GM12878 (cell line): ENCODE measurements around the gene PHLDB3. TPM values are rescaled to one million over a fixed set of nuclear protein-coding genes. Genes with fewer than 3 reads are reported as not detected.

Experiments
- ASH2L ChIP-seq: fragments of 300-600, 200-600 bp; sonication (generic); IDR thresholded peaks from 2 replicates; pipeline ENCODE4 v1.6.1; 2017; ENCODE audit warnings: low read depth, mild to moderate bottlenecking, borderline replicate concordance
- DPF2 ChIP-seq: fragments of 450-650 bp; IDR thresholded peaks from 2 replicates; pipeline ENCODE4 v1.6.1; 2017; ENCODE audit warnings: mild to moderate bottlenecking
- EZH2 ChIP-seq: IDR thresholded peaks from 2 replicates; pipeline ENCODE4 v1.6.1; 2012; ENCODE audit warnings: low read depth, mild to moderate bottlenecking, control low read depth, inconsistent platforms, low read length, borderline replicate concordance; ENCODE audit not compliant: control insufficient read depth
- IRF4 ChIP-seq: IDR thresholded peaks from 2 replicates; pipeline ENCODE4 v1.6.1; 2011; ENCODE audit warnings: low read depth, low read length
- KAT2A ChIP-seq: conservative IDR thresholded peaks from 2 replicates; pipeline ENCODE4 v1.6.1; 2011; ENCODE audit warnings: low read depth, low read length; ENCODE audit not compliant: control insufficient read depth
- MLLT1 ChIP-seq: fragments of 450-650 bp; IDR thresholded peaks from 2 replicates; pipeline ENCODE4 v1.6.1; 2016; ENCODE audit warnings: mild to moderate bottlenecking
- NFYA ChIP-seq: IDR thresholded peaks from 2 replicates; pipeline ENCODE4 v1.6.1; 2011; ENCODE audit warnings: low read depth, mild to moderate bottlenecking, low read length, improper control_type of control experiment, borderline replicate concordance
- NR2F1 ChIP-seq: fragments of 450-650 bp; conservative IDR thresholded peaks from 2 replicates; pipeline ENCODE4 v1.6.1; 2017; ENCODE audit warnings: mild to moderate bottlenecking
- SUPT20H ChIP-seq: IDR thresholded peaks from 2 replicates; pipeline ENCODE4 v1.6.1; 2011; ENCODE audit warnings: low read depth, mild to moderate bottlenecking, low read length, moderate library complexity, borderline replicate concordance; ENCODE audit not compliant: control insufficient read depth
- ZNF207 ChIP-seq: fragments of 450-650 bp; IDR thresholded peaks from 2 replicates; pipeline ENCODE4 v1.6.1; 2014; ENCODE audit warnings: antibody characterized with exemption, mild to moderate bottlenecking, borderline replicate concordance
- polyA plus RNA-seq, 11 experiments: library from polyadenylated mRNA; depleted of rRNA in 4 of 11; unstranded in 6 of 11; stranded (reverse) in 5 of 11; fragments of >200 nt; fragmentation: Nextera tagmentation in 4 of 11; fragmentation: Illumina TruSeq in 1 of 11; extraction: Ambion mirVana in 4 of 11; extraction: Trizol in 1 of 11; gene quantifications; 1 replicate in 1 of 11; 2 replicates in 10 of 11; pipeline versions ENCODE4 v1.2.1 to v1.2.3, GENCODE V29; 2011 to 2016; ENCODE audit warnings: inconsistent platforms in 2 of 11, missing spikeins in 2 of 11, low read depth in 1 of 11
- total RNA-seq, 4 experiments: library from RNA; depleted of rRNA in 3 of 4; stranded (reverse); fragments of >200 nt in 3 of 4; fragmentation: Illumina TruSeq in 1 of 4; extraction: Trizol in 1 of 4; gene quantifications; 2 replicates each; pipeline versions ENCODE4 v1.2.1 to v1.2.3, GENCODE V29; 2013 to 2021
- TF ChIP-seq, protein P1 (sequence below): fragments of 450-650 bp; formaldehyde crosslinking; IDR thresholded peaks from 2 replicates; pipeline ENCODE4 v1.4.0; 2020; ENCODE audit warnings: mild to moderate bottlenecking, moderate library complexity
- TF ChIP-seq, protein P2 (sequence below): IDR thresholded peaks from 2 replicates; pipeline ENCODE4 v1.6.1; 2012; ENCODE audit warnings: improper control_type of control experiment, low read depth, low read length; ENCODE audit not compliant: insufficient replicate concordance
- TF ChIP-seq, protein P3 (sequence below): IDR thresholded peaks from 2 replicates; pipeline ENCODE4 v1.6.1; 2012; ENCODE audit warnings: low read depth, low read length, improper control_type of control experiment

PHLDB3 gene
- total and polyA plus RNA-seq, 10 of the 15 experiments (the other 5 are each of a cell fraction or from before 2014, with no cell fraction given) = 0.13 to 13.0 (median 5.5) TPM

DNA sequence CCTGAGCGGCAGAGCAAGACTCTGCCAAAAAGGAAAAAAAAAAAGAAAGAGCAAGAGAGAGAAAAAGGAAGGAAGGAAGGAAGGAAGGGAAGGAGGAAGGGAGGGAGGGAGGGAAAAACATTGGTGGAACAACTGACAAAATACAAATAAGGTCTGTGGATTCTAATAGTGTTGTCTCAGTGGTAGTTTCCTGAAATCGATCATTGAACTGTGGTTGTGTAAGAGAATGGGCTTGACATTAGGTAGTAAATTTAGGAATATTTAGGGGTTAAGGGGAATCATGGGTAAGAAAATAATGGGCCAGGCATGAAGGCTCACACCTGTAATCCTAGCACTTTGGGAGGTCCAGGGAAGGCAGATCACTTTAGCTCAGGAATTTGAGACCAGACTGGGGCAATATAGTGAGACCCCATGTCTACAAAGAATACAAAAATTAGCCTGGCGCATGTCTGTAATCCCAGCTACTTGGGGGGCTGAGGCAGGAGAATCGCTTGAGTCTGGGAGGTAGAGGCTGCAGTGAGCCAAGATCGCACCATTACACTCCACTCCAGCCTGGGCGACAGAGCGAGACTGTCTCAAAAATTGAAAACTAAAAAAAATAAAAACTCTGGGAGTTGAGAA is 14.5 kb downstream of the PHLDB3 start (continued):
- no peak for TF ChIP-seq KAT2A
- TF ChIP-seq, protein P1, sequence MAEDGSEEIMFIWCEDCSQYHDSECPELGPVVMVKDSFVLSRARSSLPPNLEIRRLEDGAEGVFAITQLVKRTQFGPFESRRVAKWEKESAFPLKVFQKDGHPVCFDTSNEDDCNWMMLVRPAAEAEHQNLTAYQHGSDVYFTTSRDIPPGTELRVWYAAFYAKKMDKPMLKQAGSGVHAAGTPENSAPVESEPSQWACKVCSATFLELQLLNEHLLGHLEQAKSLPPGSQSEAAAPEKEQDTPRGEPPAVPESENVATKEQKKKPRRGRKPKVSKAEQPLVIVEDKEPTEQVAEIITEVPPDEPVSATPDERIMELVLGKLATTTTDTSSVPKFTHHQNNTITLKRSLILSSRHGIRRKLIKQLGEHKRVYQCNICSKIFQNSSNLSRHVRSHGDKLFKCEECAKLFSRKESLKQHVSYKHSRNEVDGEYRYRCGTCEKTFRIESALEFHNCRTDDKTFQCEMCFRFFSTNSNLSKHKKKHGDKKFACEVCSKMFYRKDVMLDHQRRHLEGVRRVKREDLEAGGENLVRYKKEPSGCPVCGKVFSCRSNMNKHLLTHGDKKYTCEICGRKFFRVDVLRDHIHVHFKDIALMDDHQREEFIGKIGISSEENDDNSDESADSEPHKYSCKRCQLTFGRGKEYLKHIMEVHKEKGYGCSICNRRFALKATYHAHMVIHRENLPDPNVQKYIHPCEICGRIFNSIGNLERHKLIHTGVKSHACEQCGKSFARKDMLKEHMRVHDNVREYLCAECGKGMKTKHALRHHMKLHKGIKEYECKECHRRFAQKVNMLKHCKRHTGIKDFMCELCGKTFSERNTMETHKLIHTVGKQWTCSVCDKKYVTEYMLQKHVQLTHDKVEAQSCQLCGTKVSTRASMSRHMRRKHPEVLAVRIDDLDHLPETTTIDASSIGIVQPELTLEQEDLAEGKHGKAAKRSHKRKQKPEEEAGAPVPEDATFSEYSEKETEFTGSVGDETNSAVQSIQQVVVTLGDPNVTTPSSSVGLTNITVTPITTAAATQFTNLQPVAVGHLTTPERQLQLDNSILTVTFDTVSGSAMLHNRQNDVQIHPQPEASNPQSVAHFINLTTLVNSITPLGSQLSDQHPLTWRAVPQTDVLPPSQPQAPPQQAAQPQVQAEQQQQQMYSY = no peak
- no peak for TF ChIP-seq NFYA
- TF ChIP-seq MLLT1 = no peak
- TF ChIP-seq, protein P2, sequence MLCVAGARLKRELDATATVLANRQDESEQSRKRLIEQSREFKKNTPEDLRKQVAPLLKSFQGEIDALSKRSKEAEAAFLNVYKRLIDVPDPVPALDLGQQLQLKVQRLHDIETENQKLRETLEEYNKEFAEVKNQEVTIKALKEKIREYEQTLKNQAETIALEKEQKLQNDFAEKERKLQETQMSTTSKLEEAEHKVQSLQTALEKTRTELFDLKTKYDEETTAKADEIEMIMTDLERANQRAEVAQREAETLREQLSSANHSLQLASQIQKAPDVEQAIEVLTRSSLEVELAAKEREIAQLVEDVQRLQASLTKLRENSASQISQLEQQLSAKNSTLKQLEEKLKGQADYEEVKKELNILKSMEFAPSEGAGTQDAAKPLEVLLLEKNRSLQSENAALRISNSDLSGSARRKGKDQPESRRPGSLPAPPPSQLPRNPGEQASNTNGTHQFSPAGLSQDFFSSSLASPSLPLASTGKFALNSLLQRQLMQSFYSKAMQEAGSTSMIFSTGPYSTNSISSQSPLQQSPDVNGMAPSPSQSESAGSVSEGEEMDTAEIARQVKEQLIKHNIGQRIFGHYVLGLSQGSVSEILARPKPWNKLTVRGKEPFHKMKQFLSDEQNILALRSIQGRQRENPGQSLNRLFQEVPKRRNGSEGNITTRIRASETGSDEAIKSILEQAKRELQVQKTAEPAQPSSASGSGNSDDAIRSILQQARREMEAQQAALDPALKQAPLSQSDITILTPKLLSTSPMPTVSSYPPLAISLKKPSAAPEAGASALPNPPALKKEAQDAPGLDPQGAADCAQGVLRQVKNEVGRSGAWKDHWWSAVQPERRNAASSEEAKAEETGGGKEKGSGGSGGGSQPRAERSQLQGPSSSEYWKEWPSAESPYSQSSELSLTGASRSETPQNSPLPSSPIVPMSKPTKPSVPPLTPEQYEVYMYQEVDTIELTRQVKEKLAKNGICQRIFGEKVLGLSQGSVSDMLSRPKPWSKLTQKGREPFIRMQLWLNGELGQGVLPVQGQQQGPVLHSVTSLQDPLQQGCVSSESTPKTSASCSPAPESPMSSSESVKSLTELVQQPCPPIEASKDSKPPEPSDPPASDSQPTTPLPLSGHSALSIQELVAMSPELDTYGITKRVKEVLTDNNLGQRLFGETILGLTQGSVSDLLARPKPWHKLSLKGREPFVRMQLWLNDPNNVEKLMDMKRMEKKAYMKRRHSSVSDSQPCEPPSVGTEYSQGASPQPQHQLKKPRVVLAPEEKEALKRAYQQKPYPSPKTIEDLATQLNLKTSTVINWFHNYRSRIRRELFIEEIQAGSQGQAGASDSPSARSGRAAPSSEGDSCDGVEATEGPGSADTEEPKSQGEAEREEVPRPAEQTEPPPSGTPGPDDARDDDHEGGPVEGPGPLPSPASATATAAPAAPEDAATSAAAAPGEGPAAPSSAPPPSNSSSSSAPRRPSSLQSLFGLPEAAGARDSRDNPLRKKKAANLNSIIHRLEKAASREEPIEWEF = no peak
- no peak for TF ChIP-seq IRF4
- no peak for TF ChIP-seq NR2F1
- TF ChIP-seq, protein P3, sequence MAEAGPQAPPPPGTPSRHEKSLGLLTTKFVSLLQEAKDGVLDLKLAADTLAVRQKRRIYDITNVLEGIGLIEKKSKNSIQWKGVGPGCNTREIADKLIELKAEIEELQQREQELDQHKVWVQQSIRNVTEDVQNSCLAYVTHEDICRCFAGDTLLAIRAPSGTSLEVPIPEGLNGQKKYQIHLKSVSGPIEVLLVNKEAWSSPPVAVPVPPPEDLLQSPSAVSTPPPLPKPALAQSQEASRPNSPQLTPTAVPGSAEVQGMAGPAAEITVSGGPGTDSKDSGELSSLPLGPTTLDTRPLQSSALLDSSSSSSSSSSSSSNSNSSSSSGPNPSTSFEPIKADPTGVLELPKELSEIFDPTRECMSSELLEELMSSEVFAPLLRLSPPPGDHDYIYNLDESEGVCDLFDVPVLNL = no peak
- TF ChIP-seq ZNF207 = no peak
- no peak for TF ChIP-seq DPF2
- no peak for TF ChIP-seq EZH2
- TF ChIP-seq SUPT20H = no peak
- TF ChIP-seq ASH2L = no peak
- TF ChIP-seq, all 136 proteins: peak for 0
